Measurements from ENCODE around the gene XPR1.

DNA sequence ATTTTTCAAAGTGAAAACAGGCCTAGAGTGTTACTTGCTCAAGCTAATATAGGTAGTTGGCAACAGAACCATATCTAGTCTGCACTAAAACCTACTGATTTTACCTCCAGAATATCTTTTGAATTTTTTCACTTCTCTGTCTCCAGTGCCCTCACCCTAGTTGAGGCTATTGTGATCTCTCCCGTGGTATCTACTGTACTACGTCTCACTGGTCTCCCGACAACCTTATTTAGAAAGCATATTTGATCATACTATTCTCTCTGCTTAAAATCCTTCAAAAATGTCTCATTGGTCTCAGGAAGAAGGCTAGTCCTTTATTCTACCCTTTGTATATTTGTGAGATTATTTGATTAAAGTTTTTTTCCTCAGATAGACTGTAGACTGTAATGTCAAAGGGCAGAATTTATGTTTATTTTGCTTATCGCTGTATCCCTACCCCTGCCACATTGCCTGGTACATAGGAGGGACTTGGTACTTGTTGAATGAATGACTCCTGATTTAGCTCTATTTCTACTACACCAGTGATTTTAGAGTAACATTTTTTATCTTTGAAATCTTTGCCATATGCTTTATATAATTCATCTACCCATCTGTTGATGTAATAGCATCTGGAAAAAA, 145.4 kb downstream of the XPR1 start:
- no peak for TF ChIP-seq POLR2AphosphoS5 (IDR thresholded peaks at IDR 0.05)
- no peak for TF ChIP-seq POLR2A (IDR thresholded peaks at IDR 0.05; ENCODE audit: low read depth)

Data from esophagus muscularis mucosa (tissue), 2 donors.